D721Med (cell line): ENCODE data around the gene ASIC1.

ENCODE experiments used
- DNase-seq: peaks from one replicate; pipeline ENCODE4 v3.0.0; 2011; ENCODE audit warnings: low spot score; ENCODE audit not compliant: insufficient read length
- FAIRE-seq: peaks from 2 replicates; lab custom pipeline; 2011; peaks lifted over from hg19 to GRCh38; lab: Jason Lieb, UNC
- TF ChIP-seq, protein P1 (sequence below): IDR thresholded peaks from 2 replicates; pipeline ENCODE4 v1.5.1; 2012; ENCODE audit warnings: mild to moderate bottlenecking, control low read depth; ENCODE audit not compliant: insufficient read depth; ENCODE audit errors: missing control alignments

Gene ASIC1

DNA sequence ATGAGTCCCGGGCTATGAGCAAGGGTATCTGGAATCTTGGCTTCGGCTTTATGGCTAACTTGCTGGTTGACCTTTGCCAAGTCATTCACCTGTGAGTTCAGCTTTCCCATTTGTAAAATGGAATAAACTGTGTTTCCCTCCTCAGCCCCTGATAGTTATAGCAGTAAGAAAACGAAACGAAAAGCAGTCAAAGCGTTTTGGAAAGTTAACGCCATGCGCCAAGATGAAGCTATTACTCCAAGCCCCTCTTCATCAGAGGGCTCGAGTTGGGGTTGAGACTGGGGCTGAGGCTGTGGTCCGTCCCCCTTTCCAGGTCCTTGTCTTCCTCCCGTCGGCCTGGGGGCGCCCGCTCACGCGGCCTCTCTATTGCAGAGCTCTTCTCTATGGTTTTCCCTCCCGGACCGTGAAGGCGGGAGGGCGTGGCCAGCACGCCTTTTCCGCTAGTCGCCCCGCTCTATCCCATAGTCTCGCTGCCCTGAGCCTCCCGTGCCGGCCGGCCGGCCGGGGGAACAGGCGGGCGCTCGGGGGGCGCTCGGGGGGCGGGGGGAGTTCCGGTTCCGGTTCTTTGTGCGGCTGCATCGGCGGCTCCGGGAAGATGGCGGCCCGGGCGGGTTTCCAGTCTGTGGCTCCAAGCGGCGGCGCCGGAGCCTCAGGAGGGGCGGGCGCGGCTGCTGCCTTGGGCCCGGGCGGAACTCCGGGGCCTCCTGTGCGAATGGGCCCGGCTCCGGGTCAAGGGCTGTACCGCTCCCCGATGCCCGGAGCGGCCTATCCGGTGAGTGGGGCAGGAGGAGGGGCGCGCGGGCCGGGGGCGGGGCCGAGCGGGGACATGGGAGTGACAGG, 27.6 kb downstream of the ASIC1 start, which contains the start of gene SMARCD1:
Gene SMARCD1, plus strand, starts transcription at position 568 of the 840 bp plus-strand sequence. Its CDS starts 28 bp downstream, at position 596.
- FAIRE-seq (no peak), DNase-seq (peak; percentile 86)
- TF ChIP-seq, protein P1, sequence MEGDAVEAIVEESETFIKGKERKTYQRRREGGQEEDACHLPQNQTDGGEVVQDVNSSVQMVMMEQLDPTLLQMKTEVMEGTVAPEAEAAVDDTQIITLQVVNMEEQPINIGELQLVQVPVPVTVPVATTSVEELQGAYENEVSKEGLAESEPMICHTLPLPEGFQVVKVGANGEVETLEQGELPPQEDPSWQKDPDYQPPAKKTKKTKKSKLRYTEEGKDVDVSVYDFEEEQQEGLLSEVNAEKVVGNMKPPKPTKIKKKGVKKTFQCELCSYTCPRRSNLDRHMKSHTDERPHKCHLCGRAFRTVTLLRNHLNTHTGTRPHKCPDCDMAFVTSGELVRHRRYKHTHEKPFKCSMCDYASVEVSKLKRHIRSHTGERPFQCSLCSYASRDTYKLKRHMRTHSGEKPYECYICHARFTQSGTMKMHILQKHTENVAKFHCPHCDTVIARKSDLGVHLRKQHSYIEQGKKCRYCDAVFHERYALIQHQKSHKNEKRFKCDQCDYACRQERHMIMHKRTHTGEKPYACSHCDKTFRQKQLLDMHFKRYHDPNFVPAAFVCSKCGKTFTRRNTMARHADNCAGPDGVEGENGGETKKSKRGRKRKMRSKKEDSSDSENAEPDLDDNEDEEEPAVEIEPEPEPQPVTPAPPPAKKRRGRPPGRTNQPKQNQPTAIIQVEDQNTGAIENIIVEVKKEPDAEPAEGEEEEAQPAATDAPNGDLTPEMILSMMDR = peak; percentile 75

DNA sequence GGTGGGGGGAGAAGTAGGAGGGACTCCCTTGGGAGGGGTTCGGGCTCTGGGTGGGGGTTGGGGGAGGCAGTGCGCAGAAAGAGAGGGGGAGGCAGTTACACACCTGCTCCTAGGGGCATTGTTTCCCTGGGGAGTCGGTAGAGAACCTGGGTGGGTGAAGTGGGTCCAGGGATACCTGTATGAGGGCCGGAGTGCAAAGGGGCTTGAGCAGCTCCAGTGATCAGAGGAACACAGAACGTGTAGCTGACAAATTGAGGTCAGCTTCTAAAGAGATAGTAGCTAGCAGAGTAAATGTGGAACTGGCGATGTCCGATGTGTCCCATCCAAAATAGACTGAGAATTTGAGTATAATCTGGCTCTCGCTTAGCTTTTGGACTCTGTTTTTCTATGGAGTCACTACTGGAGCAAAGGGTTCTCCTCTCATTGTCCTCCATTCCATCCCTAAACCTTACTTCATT, 28.2 kb downstream of the ASIC1 start:
- TF ChIP-seq, protein P1 = no peak
- DNase-seq (no peak), FAIRE-seq (no peak)

DNA sequence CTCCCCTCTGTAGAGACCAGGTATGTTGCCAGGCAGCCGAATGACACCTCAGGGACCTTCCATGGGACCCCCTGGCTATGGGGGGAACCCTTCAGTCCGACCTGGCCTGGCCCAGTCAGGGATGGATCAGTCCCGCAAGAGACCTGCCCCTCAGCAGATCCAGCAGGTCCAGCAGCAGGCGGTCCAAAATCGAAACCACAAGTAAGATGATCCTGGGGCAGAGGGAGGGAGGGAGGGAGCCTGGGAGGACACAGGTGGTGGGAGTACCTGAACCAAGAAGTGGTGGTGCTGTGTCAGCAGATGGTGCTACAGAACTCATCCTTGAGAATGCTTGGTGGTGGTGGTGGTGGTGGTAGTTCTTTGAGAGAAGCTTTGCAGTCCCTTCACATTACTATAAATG, 28.8 kb downstream of the ASIC1 start:
- TF ChIP-seq, protein P1 = no peak
- DNase-seq (no peak), FAIRE-seq (no peak)

DNA sequence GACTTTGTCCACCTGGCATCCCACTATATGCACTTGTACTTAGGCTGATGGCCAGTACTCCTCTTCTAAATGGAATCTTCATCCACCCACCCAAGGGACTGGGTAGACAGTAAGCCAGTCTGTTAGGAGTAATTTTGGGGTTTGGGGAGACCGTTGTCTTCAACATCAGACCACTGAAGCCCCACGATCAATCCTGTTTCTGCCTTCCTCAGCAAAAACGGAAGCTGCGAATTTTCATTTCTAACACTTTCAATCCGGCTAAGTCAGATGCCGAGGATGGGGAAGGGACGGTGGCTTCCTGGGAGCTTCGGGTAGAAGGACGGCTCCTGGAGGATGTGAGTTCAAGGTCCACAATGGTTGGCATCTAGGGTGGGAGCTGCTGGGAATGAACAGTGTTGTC, 29.8 kb downstream of the ASIC1 start:
- FAIRE-seq = no peak
- TF ChIP-seq, protein P1 = no peak

DNA sequence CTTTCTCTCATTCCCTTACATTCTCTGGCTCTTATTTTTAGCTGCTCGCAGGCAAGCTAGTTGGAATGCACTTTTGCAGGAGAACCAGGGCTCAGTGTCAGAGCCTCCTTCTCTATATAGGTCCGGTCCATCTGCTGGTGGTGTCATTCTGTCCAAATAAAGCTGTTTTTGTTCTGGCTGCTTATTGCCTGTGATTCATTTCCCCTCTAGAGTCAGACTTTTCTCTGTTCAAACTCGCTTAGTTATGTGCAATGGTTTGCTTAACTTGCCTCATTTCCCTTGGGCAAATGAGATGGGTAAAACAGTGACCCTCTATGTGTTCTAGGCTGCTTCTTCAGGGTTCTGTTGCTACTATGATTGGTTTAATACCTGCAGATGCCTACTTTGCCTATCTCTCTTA, 30.6 kb downstream of the ASIC1 start:
- DNase-seq (no peak), FAIRE-seq (no peak)
- TF ChIP-seq, protein P1 = no peak

More for the DNA sequence above, 29.8 kb downstream of the ASIC1 start:
- DNase-seq = no peak

DNA sequence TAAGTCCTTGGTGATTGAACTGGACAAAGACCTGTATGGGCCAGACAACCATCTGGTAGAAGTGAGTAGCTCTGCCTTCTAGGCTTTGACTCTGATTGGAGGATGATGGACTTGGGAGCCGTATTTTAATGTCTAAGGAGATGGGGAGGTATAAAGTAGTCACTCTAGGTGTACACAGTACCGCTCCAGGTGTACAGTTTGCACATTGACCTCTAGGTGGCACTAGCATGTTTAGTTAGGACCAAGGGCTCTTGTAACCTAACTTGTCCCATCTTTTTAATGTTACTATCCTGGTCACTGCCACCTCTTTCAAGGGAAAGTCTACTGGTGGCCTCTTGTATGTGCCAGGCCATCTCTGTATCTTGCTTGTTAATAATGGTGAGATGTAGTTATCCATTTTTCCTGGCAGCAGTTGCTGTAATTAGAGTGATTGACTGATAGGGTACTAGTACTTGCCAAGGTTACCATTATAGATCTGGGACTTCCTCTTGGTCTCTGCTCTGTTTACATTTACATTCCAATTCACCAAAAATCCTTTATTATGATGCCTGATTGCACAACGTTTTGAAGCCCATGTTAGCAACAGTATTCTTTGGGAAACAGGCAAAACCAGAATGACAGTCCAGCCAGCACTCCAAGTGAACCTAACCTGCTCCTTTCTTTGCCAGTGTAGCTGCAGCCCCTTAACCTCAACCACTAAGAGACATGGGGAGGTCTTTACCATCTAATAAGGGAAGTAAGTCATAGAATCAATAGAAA, 31.4 kb downstream of the ASIC1 start:
- no peak for DNase-seq
- TF ChIP-seq, protein P1 = peak; percentile 71
- no peak for FAIRE-seq
